NCI-H2081 (cell line): ENCODE measurements around the gene DUSP3.
A peak's percentile ranks its signal among the peaks of the same experiment; 100 is the strongest.

Experiments used
- DNase-seq, 2 experiments: peaks; one replicate each; lab custom pipeline; 2025; lab: John Stamatoyannopoulos, UW

The DUSP3 gene

GRCh38 chr17:43778337-43779144 is at the start of gene DUSP3:
Gene DUSP3, minus strand, starts transcription at chr17:43778977. Its CDS starts 53 bp downstream, at chr17:43778924.
- DNase-seq = peak; percentile 72 to 82

GRCh38 chr17:43827596-43827995 is 48.8 kb upstream of the DUSP3 start:
- no peak for DNase-seq

GRCh38 chr17:43826206-43826605 is 47.4 kb upstream of the DUSP3 start:
- DNase-seq = no peak

- DNase-seq = no peak
Measured at GRCh38 chr17:43825567-43825966, 46.8 kb upstream of the DUSP3 start.

- DNase-seq = no peak
Measured at GRCh38 chr17:43823350-43824084, 44.7 kb upstream of the DUSP3 start.

- no peak for DNase-seq
Measured at GRCh38 chr17:43822570-43823190, 43.9 kb upstream of the DUSP3 start.

GRCh38 chr17:43820759-43821158 is 42.0 kb upstream of the DUSP3 start:
- DNase-seq = no peak

- no peak for DNase-seq
Measured at GRCh38 chr17:43818966-43819365, 40.2 kb upstream of the DUSP3 start.

- no peak for DNase-seq
Measured at GRCh38 chr17:43817826-43818225, 39.0 kb upstream of the DUSP3 start.

- no peak for DNase-seq
Measured at GRCh38 chr17:43816336-43817320, 37.9 kb upstream of the DUSP3 start.

- DNase-seq = no peak
Measured at GRCh38 chr17:43814714-43815113, 35.9 kb upstream of the DUSP3 start.

- DNase-seq = no peak
Measured at GRCh38 chr17:43814026-43814425, 35.2 kb upstream of the DUSP3 start.

- DNase-seq = no peak
Measured at GRCh38 chr17:43813386-43813785, 34.6 kb upstream of the DUSP3 start.

GRCh38 chr17:43812396-43813265 is 33.9 kb upstream of the DUSP3 start:
- DNase-seq = no peak

- DNase-seq = no peak
Measured at GRCh38 chr17:43810823-43811222, 32.0 kb upstream of the DUSP3 start.

- no peak for DNase-seq
Measured at GRCh38 chr17:43810226-43810715, 31.5 kb upstream of the DUSP3 start.

- no peak for DNase-seq
Measured at GRCh38 chr17:43809121-43809520, 30.3 kb upstream of the DUSP3 start.

- DNase-seq = no peak
Measured at GRCh38 chr17:43808076-43808475, 29.3 kb upstream of the DUSP3 start.

GRCh38 chr17:43805117-43805516 is 26.3 kb upstream of the DUSP3 start:
- DNase-seq = no peak

GRCh38 chr17:43803758-43804157 is 25.0 kb upstream of the DUSP3 start:
- no peak for DNase-seq
